Endodermal cell (in vitro differentiated cells): Measurements from ENCODE around the gene SPP2. TPM values are rescaled to one million over a fixed set of nuclear protein-coding genes. Genes with fewer than 3 reads are reported as not detected.

Source experiments
- DNase-seq: peaks from one replicate; pipeline ENCODE4 v3.0.0-alpha.2; 2017
- H3K27ac ChIP-seq: 2 replicates; pipeline ENCODE4 v1.5.1; 2013; ENCODE audit warnings: mild to moderate bottlenecking, low read depth, low read length, moderate library complexity
- H3K27me3 ChIP-seq: 2 replicates; pipeline ENCODE4 v1.6.1; 2013; ENCODE audit warnings: mild to moderate bottlenecking, low read length, moderate library complexity; ENCODE audit not compliant: insufficient read depth, control insufficient read depth, poor library complexity, severe bottlenecking
- H3K36me3 ChIP-seq: 2 replicates; pipeline ENCODE4 v1.7.0; 2013; ENCODE audit warnings: mild to moderate bottlenecking, low read length, moderate library complexity; ENCODE audit not compliant: control insufficient read depth, insufficient read depth
- H3K4me1 ChIP-seq: one replicate; pipeline ENCODE4 v1.7.0; 2013; ENCODE audit warnings: low read length; ENCODE audit not compliant: control insufficient read depth, insufficient read depth
- H3K4me3 ChIP-seq: 2 replicates; pipeline ENCODE4 v1.5.1; 2013; ENCODE audit warnings: mild to moderate bottlenecking, low read length, moderate library complexity
- H3K9ac ChIP-seq: 2 replicates; pipeline ENCODE4 v1.6.1; 2013; ENCODE audit warnings: mild to moderate bottlenecking, low read length, moderate library complexity; ENCODE audit not compliant: poor library complexity, severe bottlenecking; ENCODE audit errors: extremely low read depth
- H3K9me3 ChIP-seq: 2 replicates; pipeline ENCODE4 v1.6.1; 2013; ENCODE audit warnings: mild to moderate bottlenecking, low read length, moderate library complexity; ENCODE audit not compliant: control insufficient read depth
- H3K27ac Mint-ChIP-seq: 2 replicates; pipeline ENCODE4 v1.8.0; 2020; ENCODE audit warnings: mixed read lengths
- H3K27me3 Mint-ChIP-seq: 2 replicates; pipeline ENCODE4 v1.8.0; 2021; ENCODE audit warnings: mild to moderate bottlenecking, mixed read lengths; ENCODE audit not compliant: insufficient read depth
- H3K36me3 Mint-ChIP-seq: 2 replicates; pipeline ENCODE4 v1.8.0; 2020; ENCODE audit warnings: low read depth, mixed read lengths
- H3K4me1 Mint-ChIP-seq: 2 replicates; pipeline ENCODE4 v1.8.0; 2020; ENCODE audit warnings: mixed read lengths
- H3K4me3 Mint-ChIP-seq: 2 replicates; pipeline ENCODE4 v1.8.0; 2020; ENCODE audit warnings: mild to moderate bottlenecking, moderate library complexity, mixed read lengths
- H3K9me3 Mint-ChIP-seq: 2 replicates; pipeline ENCODE4 v1.8.0; 2020; ENCODE audit warnings: mild to moderate bottlenecking, mixed read lengths
- WGBS, 2 experiments: methylation state at CpG; one replicate each; pipeline versions ENCODE4 v1.1.5 to v1.1.7; 2013; ENCODE audit warnings: missing lambda C conversion rate in 2 of 2, mixed read lengths in 1 of 2; ENCODE audit not compliant: insufficient coverage in 1 of 2, insufficient read length in 1 of 2; 5-methylcytosine and 5-hydroxymethylcytosine counted together
- total RNA-seq, 2 donors: library from RNA; stranded (reverse); fragmentation: NEBNext Ultra II Directional in 1 of 2; extraction: Animal tissue kit (Norgen Biotek cat#: 25700) in 1 of 2; gene quantifications; 2 replicates in 1 of 2; 3 replicates in 1 of 2; pipeline ENCODE4 v1.2.1, GENCODE V29; 2021
- TF ChIP-seq, protein P1 (sequence below): fragments of 200-600 bp; sonication (generic); conservative IDR thresholded peaks from 2 replicates; pipeline ENCODE4 v1.5.0; 2021; ENCODE audit warnings: antibody characterized with exemption, mild to moderate bottlenecking

SPP2 gene
- total RNA-seq, 2 donors from 2014 or later: not detected

DNA sequence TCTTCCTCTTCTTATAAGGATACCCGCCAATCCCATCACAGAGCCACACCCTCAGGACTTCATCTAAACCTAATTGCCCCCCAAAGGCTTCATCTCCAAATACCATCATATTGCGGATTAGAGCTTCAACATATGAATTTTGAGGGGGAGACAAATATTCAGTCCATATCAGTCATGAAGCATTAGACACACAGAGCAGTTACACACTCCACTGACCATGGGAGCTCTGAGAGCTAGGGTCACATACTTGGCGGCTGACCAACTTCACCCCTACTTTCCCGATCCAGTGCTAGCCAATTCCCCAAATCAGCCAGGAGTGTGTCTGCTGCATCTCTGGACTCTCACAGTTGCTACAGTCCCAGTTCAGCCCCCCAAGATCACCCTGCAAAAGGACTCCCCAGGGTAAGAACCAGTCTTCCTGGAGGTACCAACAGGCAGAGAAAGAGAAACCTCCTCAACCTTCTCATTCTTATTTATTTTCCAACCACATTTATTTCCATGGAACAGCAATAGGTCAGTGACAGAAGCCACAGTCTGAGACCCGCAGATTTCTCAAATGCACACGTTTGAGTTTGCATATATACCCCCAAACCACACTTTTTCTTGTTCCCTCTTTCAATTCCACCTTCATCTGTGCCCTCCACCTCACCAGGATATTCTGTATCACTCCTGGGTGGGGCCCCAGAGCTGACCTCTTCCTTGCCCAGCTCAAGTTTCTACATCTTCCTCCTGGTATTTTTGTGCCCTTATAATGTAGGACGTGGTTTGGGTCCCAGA lies 33.3 kb downstream of the SPP2 start:
- no peaks in the 10 kb centered on the region for H3K27me3 ChIP-seq
- Mint-ChIP-seq H3K27me3 (peaks cover 4% of the 10 kb centered on the region), H3K36me3 (no peaks in the 10 kb centered on the region), H3K27ac (no peak overlapping the region), H3K9me3 (peaks cover 14% of the 10 kb centered on the region), H3K4me1 (no peaks in the 10 kb centered on the region), H3K4me3 (no peak overlapping the region)
- TF ChIP-seq, protein P1, sequence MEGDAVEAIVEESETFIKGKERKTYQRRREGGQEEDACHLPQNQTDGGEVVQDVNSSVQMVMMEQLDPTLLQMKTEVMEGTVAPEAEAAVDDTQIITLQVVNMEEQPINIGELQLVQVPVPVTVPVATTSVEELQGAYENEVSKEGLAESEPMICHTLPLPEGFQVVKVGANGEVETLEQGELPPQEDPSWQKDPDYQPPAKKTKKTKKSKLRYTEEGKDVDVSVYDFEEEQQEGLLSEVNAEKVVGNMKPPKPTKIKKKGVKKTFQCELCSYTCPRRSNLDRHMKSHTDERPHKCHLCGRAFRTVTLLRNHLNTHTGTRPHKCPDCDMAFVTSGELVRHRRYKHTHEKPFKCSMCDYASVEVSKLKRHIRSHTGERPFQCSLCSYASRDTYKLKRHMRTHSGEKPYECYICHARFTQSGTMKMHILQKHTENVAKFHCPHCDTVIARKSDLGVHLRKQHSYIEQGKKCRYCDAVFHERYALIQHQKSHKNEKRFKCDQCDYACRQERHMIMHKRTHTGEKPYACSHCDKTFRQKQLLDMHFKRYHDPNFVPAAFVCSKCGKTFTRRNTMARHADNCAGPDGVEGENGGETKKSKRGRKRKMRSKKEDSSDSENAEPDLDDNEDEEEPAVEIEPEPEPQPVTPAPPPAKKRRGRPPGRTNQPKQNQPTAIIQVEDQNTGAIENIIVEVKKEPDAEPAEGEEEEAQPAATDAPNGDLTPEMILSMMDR: no peak
- 84 to 92% methylated on average over 2 to 7 of the region's 7 CpGs for WGBS, 2 experiments
- DNase-seq: no peak
- no peak overlapping the region for H3K4me3 ChIP-seq
- no peaks in the 10 kb centered on the region for H3K9me3 ChIP-seq
- H3K9ac ChIP-seq: no peak overlapping the region
- no peaks in the 10 kb centered on the region for H3K36me3 ChIP-seq
- no peaks in the 10 kb centered on the region for H3K4me1 ChIP-seq
- H3K27ac ChIP-seq: no peak overlapping the region

DNA sequence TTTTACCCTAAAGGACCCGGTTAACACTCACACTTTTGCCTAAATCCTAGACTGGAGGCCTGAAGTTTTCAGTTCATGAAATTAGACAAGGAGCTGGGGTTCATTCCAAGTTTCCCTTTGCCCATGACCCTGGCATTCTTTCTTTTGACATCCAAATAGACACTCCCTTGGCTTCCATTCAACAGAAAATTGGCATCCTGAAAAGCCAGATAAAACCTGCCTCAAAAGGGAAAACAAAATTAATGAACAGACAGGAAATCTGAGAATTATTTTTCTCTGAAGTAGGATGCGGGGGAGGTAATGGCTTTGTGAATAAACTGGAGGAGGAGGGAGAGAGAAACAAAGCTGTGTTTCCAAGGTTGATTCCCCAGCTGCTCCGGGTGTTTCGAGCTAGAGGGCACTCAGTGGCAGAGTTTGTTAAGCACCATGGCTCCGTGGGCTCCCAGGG lies 41.0 kb downstream of the SPP2 start:
- Mint-ChIP-seq H3K36me3 (no peaks in the 10 kb centered on the region), H3K4me3 (no peak overlapping the region), H3K27me3 (peaks cover 4% of the 10 kb centered on the region), H3K9me3 (peaks cover 16% of the 10 kb centered on the region), H3K27ac (no peak overlapping the region), H3K4me1 (peaks cover 2% of the 10 kb centered on the region)
- H3K4me3 ChIP-seq: no peak overlapping the region
- H3K9ac ChIP-seq: no peak overlapping the region
- TF ChIP-seq, protein P1: no peak
- H3K9me3 ChIP-seq: no peaks in the 10 kb centered on the region
- DNase-seq: no peak
- no peaks in the 10 kb centered on the region for H3K4me1 ChIP-seq
- 61 to 65% methylated on average over 4 to 5 of the region's 5 CpGs for WGBS, 2 experiments
- no peak overlapping the region for H3K27ac ChIP-seq
- H3K27me3 ChIP-seq: no peaks in the 10 kb centered on the region
- no peaks in the 10 kb centered on the region for H3K36me3 ChIP-seq

DNA sequence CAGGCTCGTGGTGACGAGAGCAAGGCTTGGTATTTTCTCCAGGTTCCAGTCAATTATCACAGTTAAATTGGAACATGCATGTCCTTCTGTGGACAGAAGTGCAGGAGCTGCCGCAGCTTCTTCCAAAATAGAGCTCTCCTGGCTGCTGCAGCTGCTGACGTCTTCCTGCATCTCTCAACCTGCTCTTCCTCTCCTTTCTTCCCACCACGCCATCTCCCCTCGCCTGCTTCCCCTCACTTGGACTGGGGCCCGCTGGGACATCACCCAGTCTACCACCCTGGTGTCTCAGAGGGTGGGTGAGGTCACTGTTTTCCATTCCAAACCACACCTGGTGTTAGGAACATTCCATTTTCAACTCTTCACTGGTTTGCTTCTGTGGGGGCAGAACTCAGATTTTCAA lies 41.4 kb downstream of the SPP2 start:
- Histone ChIP-seq H3K4me1 (no peaks in the 10 kb centered on the region), H3K27me3 (no peaks in the 10 kb centered on the region), H3K9ac (no peak overlapping the region), H3K4me3 (no peak overlapping the region), H3K27ac (no peak overlapping the region), H3K36me3 (no peaks in the 10 kb centered on the region), H3K9me3 (no peaks in the 10 kb centered on the region)
- TF ChIP-seq, protein P1: no peak
- H3K4me3 Mint-ChIP-seq: no peak overlapping the region
- H3K27ac Mint-ChIP-seq: no peak overlapping the region
- WGBS, 2 experiments: 68 to 75% methylated on average over 6 to 7 of the region's 7 CpGs
- no peak for DNase-seq
- H3K9me3 Mint-ChIP-seq: peaks cover 16% of the 10 kb centered on the region
- H3K4me1 Mint-ChIP-seq: peaks cover 2% of the 10 kb centered on the region
- peaks cover 4% of the 10 kb centered on the region for H3K27me3 Mint-ChIP-seq
- H3K36me3 Mint-ChIP-seq: no peaks in the 10 kb centered on the region
